SK-N-SH (cell line): ENCODE data around the gene TNFAIP8L1. TPM values are rescaled to one million over a fixed set of nuclear protein-coding genes. Genes with fewer than 3 reads are reported as not detected.

ENCODE experiments used
- CTCF ChIA-PET: fragments of 300-600, 350-600 bp; formaldehyde crosslinking; extraction: SDS; loops from one replicate; lab custom pipeline; 2021; lab: Yijun Ruan, JAX
- POLR2A ChIA-PET: fragments of 350-600 bp; sonication (Branson Sonifier 250); formaldehyde crosslinking; extraction: SDS; loops from one replicate; lab custom pipeline; 2020; ENCODE audit warnings: antibody characterized with exemption, inconsistent platforms; lab: Yijun Ruan, JAX
- DNase-seq: peaks from one replicate; pipeline ENCODE4 v3.0.0; 2012
- H2AFZ ChIP-seq: fragments of 200-600 bp; sonication (generic); 2 replicates; pipeline ENCODE4 v1.8.1; 2016; ENCODE audit warnings: antibody characterized with exemption, mild to moderate bottlenecking, low read depth
- H3F3A ChIP-seq: fragments of 200-600 bp; sonication (generic); replicated peaks from 2 replicates; pipeline ENCODE3; 2016; ENCODE audit warnings: antibody characterized with exemption, mild to moderate bottlenecking; ENCODE audit not compliant: insufficient read depth
- H3K27ac ChIP-seq, 2 experiments: fragments of 200-500 bp in 1 of 2; fragments of 200-600 bp in 1 of 2; sonication (Bioruptor generic) in 1 of 2; sonication (generic), shearing (Covaris generic) in 1 of 2; 2 replicates each; pipeline versions ENCODE4 v1.5.1 to v1.6.1; 2014 to 2016; ENCODE audit warnings: low read depth in 2 of 2, inconsistent platforms in 1 of 2, low read length in 1 of 2, mild to moderate bottlenecking in 1 of 2, mixed read lengths in 1 of 2
- H3K27me3 ChIP-seq: fragments of 200-600 bp; sonication (generic), shearing (Covaris generic); 2 replicates; pipeline ENCODE4 v1.6.1; 2016; ENCODE audit warnings: mixed run types; ENCODE audit not compliant: insufficient read depth
- H3K36me3 ChIP-seq, 2 experiments: fragments of 200-500 bp in 1 of 2; fragments of 200-600 bp in 1 of 2; sonication (Bioruptor generic) in 1 of 2; sonication (generic) in 1 of 2; replicated peaks in 1 of 2; 2 replicates each; pipeline versions ENCODE3 to v1.5.1; 2014 to 2016; ENCODE audit warnings: low read length in 1 of 2, mild to moderate bottlenecking in 1 of 2; ENCODE audit not compliant: insufficient read depth in 2 of 2, control insufficient read depth in 1 of 2
- H3K4me1 ChIP-seq, 2 experiments: fragments of 200-500 bp in 1 of 2; fragments of 200-600 bp in 1 of 2; sonication (Bioruptor generic) in 1 of 2; sonication (generic), shearing (Covaris generic) in 1 of 2; 2 replicates each; pipeline versions ENCODE4 v1.5.1 to v1.6.1; 2014 to 2016; ENCODE audit warnings: low read depth in 1 of 2, low read length in 1 of 2, mixed run types in 1 of 2; ENCODE audit not compliant: insufficient read depth in 2 of 2, control insufficient read depth in 1 of 2
- H3K4me2 ChIP-seq: fragments of 200-600 bp; sonication (generic), shearing (Covaris generic); 2 replicates; pipeline ENCODE4 v1.6.1; 2017; ENCODE audit warnings: mixed run types
- H3K4me3 ChIP-seq, 2 experiments: fragments of 200-500 bp in 1 of 2; fragments of 200-600 bp in 1 of 2; sonication (Bioruptor generic) in 1 of 2; sonication (generic), shearing (Covaris generic) in 1 of 2; 2 replicates each; pipeline versions ENCODE4 v1.5.1 to v1.8.1; 2014 to 2016; ENCODE audit warnings: low read depth in 2 of 2, inconsistent platforms in 1 of 2, low read length in 1 of 2, mild to moderate bottlenecking in 1 of 2, mixed read lengths in 1 of 2, moderate library complexity in 1 of 2
- H3K79me2 ChIP-seq: fragments of 200-600 bp; sonication (generic); 2 replicates; pipeline ENCODE4 v1.8.1; 2017; ENCODE audit warnings: mild to moderate bottlenecking; ENCODE audit not compliant: insufficient read depth
- H3K9ac ChIP-seq: fragments of 200-600 bp; sonication (generic); 2 replicates; pipeline ENCODE4 v1.6.1; 2017; ENCODE audit warnings: mixed run types
- H3K9me2 ChIP-seq: fragments of 200-600 bp; sonication (generic); 2 replicates; pipeline ENCODE4 v1.6.1; 2017; ENCODE audit warnings: mixed run types
- H3K9me3 ChIP-seq: fragments of 200-600 bp; sonication (generic); 2 replicates; pipeline ENCODE4 v1.6.1; 2017; ENCODE audit warnings: mixed run types, mild to moderate bottlenecking, moderate library complexity
- H4K20me1 ChIP-seq: fragments of 200-600 bp; sonication (generic); 2 replicates; pipeline ENCODE4 v1.6.1; 2017; ENCODE audit warnings: mild to moderate bottlenecking, mixed run types; ENCODE audit not compliant: insufficient read depth
- EP300 ChIP-seq, 2 experiments: IDR thresholded peaks; 2 replicates each; pipeline versions ENCODE4 v1.4.0 to v1.6.1; 2012; ENCODE audit warnings: borderline replicate concordance in 1 of 2, low read depth in 1 of 2, low read length in 1 of 2
- EZH2phosphoT487 ChIP-seq: fragments of 200-600 bp; sonication (generic); IDR thresholded peaks from 2 replicates; pipeline ENCODE4 v1.6.1; 2017; ENCODE audit warnings: low read depth, mixed run types, mild to moderate bottlenecking, antibody characterized with exemption, moderate library complexity, borderline replicate concordance
- FOXJ3 ChIP-seq: sonication (generic); formaldehyde crosslinking; IDR thresholded peaks from 2 replicates; pipeline ENCODE4 v1.5.1; 2020; ENCODE audit warnings: mild to moderate bottlenecking, missing genetic modification reagents
- GATA2 ChIP-seq: sonication (generic); formaldehyde crosslinking; IDR thresholded peaks from 2 replicates; pipeline ENCODE4 v1.5.0; 2020; ENCODE audit warnings: mild to moderate bottlenecking, missing genetic modification reagents
- MEF2A ChIP-seq: IDR thresholded peaks from 2 replicates; pipeline ENCODE4 v1.4.0; 2012; ENCODE audit warnings: low read depth, borderline replicate concordance
- NFIC ChIP-seq: IDR thresholded peaks from 2 replicates; pipeline ENCODE4 v1.4.0; 2012; ENCODE audit warnings: borderline replicate concordance
- NRF1 ChIP-seq: IDR thresholded peaks from 2 replicates; pipeline ENCODE4 v1.6.1; 2012; ENCODE audit warnings: low read depth, mild to moderate bottlenecking, low read length
- RXRA ChIP-seq: IDR thresholded peaks from 2 replicates; pipeline ENCODE4 v1.4.0; 2012; ENCODE audit warnings: low read depth, mild to moderate bottlenecking, borderline replicate concordance
- SIN3A ChIP-seq: IDR thresholded peaks from 2 replicates; pipeline ENCODE4 v1.6.1; 2012; ENCODE audit warnings: low read depth, mild to moderate bottlenecking, low read length, moderate library complexity, borderline replicate concordance
- SMC3 ChIP-seq: IDR thresholded peaks from 2 replicates; pipeline ENCODE4 v1.6.1; 2012; ENCODE audit warnings: low read depth, low read length, improper control_type of control experiment
- TAF1 ChIP-seq: IDR thresholded peaks from 2 replicates; pipeline ENCODE4 v1.6.1; 2012; ENCODE audit warnings: low read depth, mild to moderate bottlenecking, low read length, moderate library complexity, borderline replicate concordance
- WGBS: methylation state at CpG from one replicate; pipeline ENCODE4 v1.1.6; 2017; ENCODE audit warnings: low lambda C conversion rate; 5-methylcytosine and 5-hydroxymethylcytosine counted together
- polyA plus RNA-seq, 3 experiments: library from polyadenylated mRNA; depleted of rRNA; stranded (reverse); fragments of >200 nt; gene quantifications; 2 replicates each; pipeline ENCODE4 v1.2.3, GENCODE V29; 2012
- TF ChIP-seq, protein P1 (sequence below): IDR thresholded peaks from 2 replicates; pipeline ENCODE4 v1.4.0; 2012; ENCODE audit warnings: low read depth, borderline replicate concordance
- TF ChIP-seq, protein P2 (sequence below): IDR thresholded peaks from 2 replicates; pipeline ENCODE4; 2012
- TF ChIP-seq, protein P3 (sequence below): fragments of 150-350 bp; IDR thresholded peaks from 2 replicates; pipeline ENCODE4 v1.6.1; 2017; ENCODE audit warnings: antibody characterized with exemption, low read length, low read depth, borderline replicate concordance

Gene TNFAIP8L1
- polyA plus RNA-seq, 1 of the 3 experiments (the other 2 are of a cell fraction), result 6.4 TPM

DNA sequence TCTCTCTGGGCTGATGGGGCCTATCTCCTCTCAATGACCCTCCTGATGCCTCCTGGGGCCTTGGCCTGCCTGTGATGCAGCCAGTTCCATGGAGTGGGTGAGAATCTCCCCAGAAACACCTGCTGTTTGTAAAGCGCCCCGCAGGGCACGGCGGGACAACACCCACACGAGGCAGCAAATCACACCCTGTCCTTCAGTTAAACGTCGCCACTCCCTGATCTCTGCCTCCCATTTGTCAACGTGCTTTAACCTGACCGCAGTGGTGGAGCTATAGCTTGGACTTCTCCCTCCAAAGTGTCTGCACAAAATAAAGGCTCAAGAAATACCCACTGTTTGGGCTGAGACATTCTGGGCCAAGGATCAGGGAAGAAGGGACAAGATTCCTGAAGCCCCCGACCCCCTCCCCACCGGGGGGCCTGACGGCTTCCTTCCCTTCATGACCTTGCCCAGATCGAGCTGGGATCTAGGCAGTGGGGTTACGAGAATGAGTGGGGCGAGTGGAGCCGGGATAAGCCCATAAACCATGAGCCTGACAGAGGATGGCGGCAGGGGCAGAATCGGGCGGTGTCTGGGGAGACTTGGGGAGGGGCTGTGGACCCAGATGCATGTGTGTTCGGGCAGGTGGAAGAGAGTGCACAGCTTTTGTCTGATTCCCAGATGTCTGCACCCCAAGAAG, 22.8 kb downstream of the TNFAIP8L1 start:
- Histone ChIP-seq H3K9me2 (no peaks in the 10 kb centered on the region), H3K4me2 (no peak overlapping the region), H2AFZ (no peak overlapping the region), H3K9ac (no peak overlapping the region), H3K27me3 (no peaks in the 10 kb centered on the region), H4K20me1 (no peaks in the 10 kb centered on the region), H3K9me3 (no peaks in the 10 kb centered on the region), H3K79me2 (peaks cover 9% of the 10 kb centered on the region; the same call in 1 of the 2 replicates), H3K4me1 (no peaks in the 10 kb centered on the region), H3K36me3 (peaks cover 23 to 43% of the 10 kb centered on the region in 2 experiments), H3K4me3 (no peak overlapping the region), H3F3A (no peaks in the 10 kb centered on the region), H3K27ac (no peak overlapping the region)
- WGBS, result 94% methylated on average over 19 of the region's 20 CpGs
- no peak for DNase-seq
- TF ChIP-seq GATA2 (CRISPR knock-in tag) (no peak), EP300 (IDR thresholded peaks at IDR 0.05; ENCODE audit: borderline replicate concordance in 1 of 2, low read depth in 1 of 2, low read length in 1 of 2) (no peak), SMC3 (no peak), NFIC (no peak), MEF2A (no peak), EZH2phosphoT487 (no peak), FOXJ3 (CRISPR knock-in tag) (no peak), SIN3A (no peak), RXRA (no peak), TAF1 (no peak), NRF1 (no peak)
- TF ChIP-seq, protein P1, sequence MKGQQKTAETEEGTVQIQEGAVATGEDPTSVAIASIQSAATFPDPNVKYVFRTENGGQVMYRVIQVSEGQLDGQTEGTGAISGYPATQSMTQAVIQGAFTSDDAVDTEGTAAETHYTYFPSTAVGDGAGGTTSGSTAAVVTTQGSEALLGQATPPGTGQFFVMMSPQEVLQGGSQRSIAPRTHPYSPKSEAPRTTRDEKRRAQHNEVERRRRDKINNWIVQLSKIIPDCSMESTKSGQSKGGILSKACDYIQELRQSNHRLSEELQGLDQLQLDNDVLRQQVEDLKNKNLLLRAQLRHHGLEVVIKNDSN, result no peak
- TF ChIP-seq, protein P2, sequence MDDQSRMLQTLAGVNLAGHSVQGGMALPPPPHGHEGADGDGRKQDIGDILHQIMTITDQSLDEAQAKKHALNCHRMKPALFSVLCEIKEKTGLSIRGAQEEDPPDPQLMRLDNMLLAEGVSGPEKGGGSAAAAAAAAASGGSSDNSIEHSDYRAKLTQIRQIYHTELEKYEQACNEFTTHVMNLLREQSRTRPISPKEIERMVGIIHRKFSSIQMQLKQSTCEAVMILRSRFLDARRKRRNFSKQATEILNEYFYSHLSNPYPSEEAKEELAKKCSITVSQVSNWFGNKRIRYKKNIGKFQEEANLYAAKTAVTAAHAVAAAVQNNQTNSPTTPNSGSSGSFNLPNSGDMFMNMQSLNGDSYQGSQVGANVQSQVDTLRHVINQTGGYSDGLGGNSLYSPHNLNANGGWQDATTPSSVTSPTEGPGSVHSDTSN, result no peak
- TF ChIP-seq, protein P3, sequence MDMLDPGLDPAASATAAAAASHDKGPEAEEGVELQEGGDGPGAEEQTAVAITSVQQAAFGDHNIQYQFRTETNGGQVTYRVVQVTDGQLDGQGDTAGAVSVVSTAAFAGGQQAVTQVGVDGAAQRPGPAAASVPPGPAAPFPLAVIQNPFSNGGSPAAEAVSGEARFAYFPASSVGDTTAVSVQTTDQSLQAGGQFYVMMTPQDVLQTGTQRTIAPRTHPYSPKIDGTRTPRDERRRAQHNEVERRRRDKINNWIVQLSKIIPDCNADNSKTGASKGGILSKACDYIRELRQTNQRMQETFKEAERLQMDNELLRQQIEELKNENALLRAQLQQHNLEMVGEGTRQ, result no peak
- POLR2A ChIA-PET, result interaction anchor here (0.6 kb wide), 1 partner anchor 30 kb away, joined by 3 read pairs; no protein-coding TSS in a partner anchor
- CTCF ChIA-PET, result interaction anchor here (1.0 to 1.1 kb wide), 3 partner anchors 13 to 95 kb away, joined by 3 to 4 read pairs (median 3); no protein-coding TSS in a partner anchor
